Peyer's patch (tissue), 4 donors: Measurements from ENCODE around the gene OXLD1.

Experiments
- POLR2A ChIP-seq, 2 donors: fragments of 450-650 bp; IDR thresholded peaks; one replicate each; pipeline ENCODE4 v1.5.1; 2017; ENCODE audit warnings: antibody characterized with exemption in 2 of 2, mild to moderate bottlenecking in 2 of 2, moderate library complexity in 2 of 2
- TF ChIP-seq, protein P1 (sequence below), 6 experiments: fragments of 450-650 bp in 4 of 6; fragments of 200-600 bp in 2 of 6; sonication (generic) in 1 of 6; IDR thresholded peaks; one replicate each; pipeline ENCODE4 v1.5.1; 2017 to 2019; ENCODE audit warnings: antibody characterized with exemption in 6 of 6, mild to moderate bottlenecking in 3 of 6, moderate library complexity in 1 of 6

DNA sequence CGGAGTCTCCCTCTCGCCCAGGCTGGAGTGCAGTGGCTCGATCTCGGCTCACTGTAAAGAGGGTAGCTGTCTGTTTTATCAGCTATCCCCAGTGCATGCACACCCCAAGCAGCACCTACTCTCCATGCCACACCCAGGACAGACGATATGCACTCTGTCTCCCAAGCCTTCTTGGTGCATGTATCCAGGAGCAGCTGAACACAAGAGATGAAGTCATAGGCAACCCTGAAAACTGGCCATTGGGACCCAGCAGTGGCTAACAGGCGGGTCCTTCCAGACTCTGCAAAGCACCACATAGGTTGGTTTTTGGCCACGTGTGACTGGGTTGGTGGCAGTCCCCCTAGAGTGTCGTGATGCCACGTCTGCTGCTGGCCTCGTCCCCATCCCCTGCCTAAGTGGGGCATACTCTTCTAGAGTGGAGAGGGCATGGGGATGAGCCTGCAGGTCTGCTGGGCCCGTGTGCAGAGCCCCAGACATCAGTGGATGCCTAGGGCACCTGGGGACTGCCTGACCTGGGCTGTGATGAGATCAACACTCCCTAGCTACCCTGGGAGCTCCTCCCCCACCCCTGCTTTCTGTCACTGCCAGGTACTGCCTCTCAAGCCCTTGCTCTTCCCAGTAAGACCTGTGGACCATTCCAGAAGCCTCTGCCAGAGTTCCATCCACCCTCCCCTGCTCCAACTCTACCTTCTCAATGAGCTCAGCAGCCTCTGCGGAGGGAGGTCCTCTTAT is 19.4 kb downstream of the OXLD1 start:
- TF ChIP-seq, protein P1, sequence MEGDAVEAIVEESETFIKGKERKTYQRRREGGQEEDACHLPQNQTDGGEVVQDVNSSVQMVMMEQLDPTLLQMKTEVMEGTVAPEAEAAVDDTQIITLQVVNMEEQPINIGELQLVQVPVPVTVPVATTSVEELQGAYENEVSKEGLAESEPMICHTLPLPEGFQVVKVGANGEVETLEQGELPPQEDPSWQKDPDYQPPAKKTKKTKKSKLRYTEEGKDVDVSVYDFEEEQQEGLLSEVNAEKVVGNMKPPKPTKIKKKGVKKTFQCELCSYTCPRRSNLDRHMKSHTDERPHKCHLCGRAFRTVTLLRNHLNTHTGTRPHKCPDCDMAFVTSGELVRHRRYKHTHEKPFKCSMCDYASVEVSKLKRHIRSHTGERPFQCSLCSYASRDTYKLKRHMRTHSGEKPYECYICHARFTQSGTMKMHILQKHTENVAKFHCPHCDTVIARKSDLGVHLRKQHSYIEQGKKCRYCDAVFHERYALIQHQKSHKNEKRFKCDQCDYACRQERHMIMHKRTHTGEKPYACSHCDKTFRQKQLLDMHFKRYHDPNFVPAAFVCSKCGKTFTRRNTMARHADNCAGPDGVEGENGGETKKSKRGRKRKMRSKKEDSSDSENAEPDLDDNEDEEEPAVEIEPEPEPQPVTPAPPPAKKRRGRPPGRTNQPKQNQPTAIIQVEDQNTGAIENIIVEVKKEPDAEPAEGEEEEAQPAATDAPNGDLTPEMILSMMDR (IDR thresholded peaks at IDR 0.05): no peak
- TF ChIP-seq POLR2A (IDR thresholded peaks at IDR 0.05): no peak
